ENCODE measurements around the gene URAD.

DNA sequence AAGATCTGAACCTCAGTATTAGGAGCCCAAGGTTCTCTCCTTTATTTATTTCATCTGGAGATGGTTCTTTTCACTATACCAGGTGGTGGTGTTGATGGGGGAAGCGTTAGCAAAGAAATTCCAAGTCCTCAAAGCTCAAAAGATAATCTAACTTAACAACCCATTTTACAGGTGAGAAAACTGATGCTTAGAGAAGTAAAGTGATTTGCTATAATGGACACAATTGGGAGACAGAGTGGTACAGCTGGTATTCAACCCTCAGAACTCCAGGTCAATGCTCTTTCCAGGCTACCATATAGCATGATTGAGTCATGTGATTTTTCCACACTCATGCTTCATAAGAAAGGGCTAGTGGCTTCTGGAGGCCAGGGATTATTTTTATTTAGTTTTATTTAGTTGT lies 25.0 kb upstream of the URAD start:
- TF ChIP-seq, protein P1, sequence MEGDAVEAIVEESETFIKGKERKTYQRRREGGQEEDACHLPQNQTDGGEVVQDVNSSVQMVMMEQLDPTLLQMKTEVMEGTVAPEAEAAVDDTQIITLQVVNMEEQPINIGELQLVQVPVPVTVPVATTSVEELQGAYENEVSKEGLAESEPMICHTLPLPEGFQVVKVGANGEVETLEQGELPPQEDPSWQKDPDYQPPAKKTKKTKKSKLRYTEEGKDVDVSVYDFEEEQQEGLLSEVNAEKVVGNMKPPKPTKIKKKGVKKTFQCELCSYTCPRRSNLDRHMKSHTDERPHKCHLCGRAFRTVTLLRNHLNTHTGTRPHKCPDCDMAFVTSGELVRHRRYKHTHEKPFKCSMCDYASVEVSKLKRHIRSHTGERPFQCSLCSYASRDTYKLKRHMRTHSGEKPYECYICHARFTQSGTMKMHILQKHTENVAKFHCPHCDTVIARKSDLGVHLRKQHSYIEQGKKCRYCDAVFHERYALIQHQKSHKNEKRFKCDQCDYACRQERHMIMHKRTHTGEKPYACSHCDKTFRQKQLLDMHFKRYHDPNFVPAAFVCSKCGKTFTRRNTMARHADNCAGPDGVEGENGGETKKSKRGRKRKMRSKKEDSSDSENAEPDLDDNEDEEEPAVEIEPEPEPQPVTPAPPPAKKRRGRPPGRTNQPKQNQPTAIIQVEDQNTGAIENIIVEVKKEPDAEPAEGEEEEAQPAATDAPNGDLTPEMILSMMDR (IDR thresholded peaks at IDR 0.05; ENCODE audit: low read depth, low read length): no peak
- TF ChIP-seq EZH2phosphoT487 (IDR thresholded peaks at IDR 0.05; ENCODE audit: low read depth): no peak
